SK-N-MC (cell line): Measurements from ENCODE around the gene RNF38.

Source experiments
- EZH2 ChIP-seq: fragments of 200-600 bp; sonication (generic); IDR thresholded peaks from one replicate; pipeline ENCODE4 v1.6.1; 2017; ENCODE audit warnings: antibody characterized with exemption
- FOXP2 ChIP-seq: optimal IDR thresholded peaks from 2 replicates; pipeline ENCODE3; 2011; ENCODE audit warnings: mild to moderate bottlenecking, moderate library complexity; ENCODE audit not compliant: insufficient read depth; ENCODE audit errors: extremely low read length, control extremely low read depth
- POLR2AphosphoS5 ChIP-seq: IDR thresholded peaks from 2 replicates; pipeline ENCODE4 v1.6.1; 2012; ENCODE audit warnings: mild to moderate bottlenecking, low read depth, low read length, borderline replicate concordance

DNA sequence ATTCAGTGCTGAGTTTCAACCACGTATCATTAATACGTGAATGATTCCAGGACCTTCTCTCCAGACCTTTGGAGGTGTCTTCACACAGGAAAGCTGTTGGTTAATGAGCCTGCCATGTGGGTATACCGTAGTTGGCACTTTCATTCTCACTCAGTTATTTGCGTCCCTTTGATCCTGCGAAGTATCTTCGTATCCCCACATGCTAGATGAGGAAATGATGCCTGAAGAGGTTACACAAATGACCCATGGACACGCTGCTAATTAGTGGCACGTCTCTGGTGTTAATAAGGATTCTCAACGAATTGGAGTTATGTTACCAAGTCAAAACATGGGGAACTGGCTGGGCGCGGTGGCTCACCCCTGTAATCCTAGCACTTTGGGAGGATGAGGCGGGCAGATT is 76.1 kb downstream of the RNF38 start:
- TF ChIP-seq POLR2AphosphoS5 (no peak), EZH2 (no peak), FOXP2 (no peak)
